COLO829 (cell line): ENCODE data around the gene GABBR2.

Experiments
- DNase-seq: peaks from one replicate; pipeline ENCODE4 v3.0.0; 2012; ENCODE audit warnings: low spot score

The GABBR2 gene

DNA sequence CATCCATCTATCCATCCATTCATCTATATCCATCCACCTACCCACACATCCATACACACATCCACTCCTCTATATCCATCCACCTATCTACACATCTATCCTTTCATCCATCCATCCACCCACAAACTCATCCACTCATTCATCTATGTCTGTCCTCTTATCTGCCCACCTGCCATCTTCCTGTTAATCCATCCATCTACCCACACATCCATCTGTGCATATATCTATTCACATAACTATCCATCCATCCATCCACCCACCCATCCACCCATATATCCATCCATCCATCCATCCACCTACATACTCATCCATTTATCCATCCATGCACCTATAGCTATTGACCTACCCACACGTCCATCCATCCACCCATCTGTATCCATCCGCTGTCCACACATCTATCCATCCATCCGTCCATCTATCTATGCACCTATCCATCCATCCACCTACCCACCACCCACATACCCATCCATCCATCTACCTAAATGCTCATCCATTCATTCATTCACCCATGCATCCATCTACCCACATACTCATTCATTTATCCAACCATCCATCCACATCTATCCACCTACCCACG is 271.2 kb downstream of the GABBR2 start:
- no peak for DNase-seq

DNA sequence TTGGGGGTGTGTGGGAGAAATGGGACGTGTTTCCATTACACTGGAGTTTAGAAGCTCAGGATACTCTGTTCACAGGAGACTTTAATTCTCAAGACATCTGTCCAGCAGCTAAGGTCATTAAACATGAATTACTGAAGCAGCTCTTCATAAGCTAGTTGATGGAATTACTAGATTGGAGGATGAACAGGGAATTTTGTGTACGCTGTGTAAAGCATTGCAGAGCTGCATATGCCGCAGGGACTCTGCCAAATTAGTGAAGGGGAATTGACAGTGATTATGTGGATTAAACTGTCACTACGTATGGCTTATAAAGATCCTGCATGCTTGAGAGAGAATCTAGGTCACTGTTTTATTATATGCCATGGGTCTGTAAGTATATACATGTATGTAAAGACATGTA is 275.8 kb downstream of the GABBR2 start:
- DNase-seq, result no peak

DNA sequence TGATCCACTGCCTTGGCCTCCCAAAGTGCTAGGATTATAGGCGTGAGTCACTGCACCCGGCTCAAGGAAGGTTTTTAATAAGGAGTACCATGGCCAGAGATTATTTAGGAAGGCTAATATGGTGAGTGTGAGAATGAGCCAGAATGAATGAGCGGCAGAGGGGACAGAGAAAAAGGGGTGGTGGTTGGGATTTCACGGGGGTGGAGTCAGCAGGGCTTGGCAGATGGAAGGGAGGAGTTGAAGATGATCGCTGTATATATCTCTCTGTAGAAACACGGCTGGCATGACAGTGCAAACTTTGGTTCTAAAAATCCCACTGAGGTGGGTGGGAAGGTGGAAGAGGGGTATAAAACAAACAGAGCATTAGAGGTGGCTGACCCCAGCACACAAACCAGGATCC is 276.6 kb downstream of the GABBR2 start:
- DNase-seq, result no peak

GRCh38 chr9:98430535-98431292 is 278.0 kb downstream of the GABBR2 start:
- no peak for DNase-seq

- DNase-seq, result peak; percentile 20
These were observed 279.1 kb downstream of the GABBR2 start for GRCh38 chr9:98429613-98430012.

DNA sequence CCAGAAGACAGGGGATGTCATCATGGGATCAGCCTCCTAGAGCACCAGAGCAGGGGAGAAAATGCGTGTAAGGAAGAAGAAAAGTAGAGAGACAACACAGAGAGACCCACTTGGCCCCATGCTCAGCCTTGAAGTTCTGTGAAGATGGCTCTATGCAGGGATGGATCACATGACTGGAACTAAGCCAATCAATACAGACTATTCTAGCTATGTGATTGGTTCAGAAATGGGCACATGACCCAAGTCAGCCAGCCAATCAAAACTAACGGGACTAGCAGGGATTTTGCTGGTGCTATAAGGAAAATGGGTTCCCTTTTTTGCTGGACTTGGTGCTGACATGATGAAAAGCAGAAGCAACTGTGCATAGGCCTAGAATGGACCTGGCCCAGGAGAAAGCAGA is 280.3 kb downstream of the GABBR2 start:
- no peak for DNase-seq

DNA sequence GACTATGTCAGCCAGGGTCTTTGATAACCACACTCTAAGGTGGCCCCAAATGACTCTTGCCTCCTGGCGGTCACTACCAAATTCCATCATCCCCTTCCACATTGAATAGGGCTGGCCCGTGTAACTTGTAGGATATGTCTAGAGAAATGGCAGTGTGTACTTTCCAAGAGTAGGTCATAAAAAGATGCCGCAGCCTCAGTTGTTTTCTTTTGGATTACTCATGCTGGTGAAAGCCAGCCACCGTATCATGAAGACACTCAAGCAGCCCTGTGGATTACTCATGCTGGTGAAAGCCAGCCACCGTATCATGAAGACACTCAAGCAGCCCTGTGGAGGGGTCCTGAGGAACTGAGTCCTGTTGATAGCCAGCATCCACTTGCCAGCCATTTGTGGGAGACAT is 281.2 kb downstream of the GABBR2 start:
- no peak for DNase-seq

DNA sequence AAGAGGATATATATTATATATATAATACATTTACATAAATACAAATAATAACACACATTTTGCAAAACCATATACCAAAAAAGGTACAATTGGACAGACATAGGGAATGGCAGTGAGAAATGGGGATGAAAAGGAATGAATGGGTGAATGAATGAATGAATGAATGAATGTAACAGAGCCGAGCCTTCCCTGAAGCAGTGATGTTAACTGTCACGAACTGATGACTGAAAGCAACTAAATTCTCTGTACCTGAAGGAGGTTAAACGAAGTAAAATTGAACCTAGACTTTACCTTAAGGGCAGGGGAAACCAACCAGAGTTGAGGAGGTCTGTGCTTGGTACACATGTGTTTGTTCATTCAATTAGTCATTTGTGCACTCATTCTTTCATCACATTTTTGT is 283.7 kb downstream of the GABBR2 start:
- no peak for DNase-seq

DNA sequence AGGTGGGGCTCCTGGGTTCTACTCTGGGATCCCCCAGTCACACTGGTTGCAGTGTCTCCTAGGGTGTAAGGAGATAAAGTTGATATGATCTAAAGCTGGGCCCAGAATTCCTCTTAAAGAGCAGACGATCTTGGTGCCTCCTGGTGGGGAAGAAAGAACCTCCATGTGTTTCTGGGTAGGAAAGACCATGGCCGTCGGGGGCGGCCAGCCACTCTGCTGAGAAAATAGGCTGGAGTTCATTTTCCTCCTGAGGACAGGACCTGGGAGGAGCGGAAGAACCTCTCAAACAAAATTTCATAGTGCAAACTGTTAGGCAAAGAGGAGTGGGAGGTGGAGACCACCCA is 289.5 kb downstream of the GABBR2 start:
- DNase-seq, result no peak

- DNase-seq, result no peak
These were observed 290.0 kb downstream of the GABBR2 start for GRCh38 chr9:98418578-98419259.

DNA sequence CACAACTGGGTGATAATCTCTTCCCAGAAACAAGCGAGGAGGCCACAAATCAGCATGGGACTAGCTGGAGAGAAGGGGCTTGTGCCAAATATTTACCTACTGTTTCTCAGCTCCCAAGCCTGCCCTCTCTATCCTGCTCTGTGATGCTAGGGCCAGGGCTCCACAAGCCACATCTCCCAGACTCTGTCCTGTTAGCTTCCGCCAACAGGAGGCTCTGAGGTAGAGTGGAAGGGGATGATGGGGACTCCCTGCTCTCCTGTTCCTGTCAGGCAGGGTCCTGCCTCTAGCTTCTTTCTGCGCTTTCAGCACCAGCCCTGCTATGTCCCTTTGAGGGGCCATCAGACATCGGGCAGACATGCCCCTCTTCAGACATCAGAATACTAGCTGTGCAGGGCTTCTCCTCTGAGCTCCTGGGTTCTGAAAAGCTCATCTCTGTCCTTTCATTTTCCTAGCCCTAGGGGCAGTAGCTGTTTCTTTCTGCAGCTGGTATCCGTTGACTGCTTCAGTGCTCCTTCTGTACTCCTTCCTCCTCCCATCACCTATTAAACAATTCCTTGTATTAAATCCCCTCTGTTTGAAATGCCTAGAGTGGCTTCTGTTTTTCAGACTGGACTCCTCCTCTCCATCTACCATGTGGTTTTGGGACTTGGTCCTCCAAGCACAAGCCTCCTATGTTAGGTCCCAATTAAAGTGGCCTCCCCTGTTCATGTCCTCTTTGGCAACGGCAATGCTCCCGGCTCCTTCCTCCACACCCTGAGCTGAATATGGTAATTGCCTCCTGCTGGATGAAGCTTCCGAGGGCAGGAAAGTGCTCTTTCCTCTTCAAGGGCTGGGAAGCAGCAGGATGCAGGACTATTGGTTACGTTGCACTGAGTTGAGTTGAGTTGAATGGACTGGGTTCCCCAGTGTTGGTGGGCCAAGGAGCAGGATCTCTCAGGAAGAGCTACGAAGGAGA is 292.2 kb downstream of the GABBR2 start:
- DNase-seq, result no peak

GRCh38 chr9:98415782-98416181 is 293.0 kb downstream of the GABBR2 start:
- no peak for DNase-seq

- no peak for DNase-seq
These were observed 295.7 kb downstream of the GABBR2 start for GRCh38 chr9:98413084-98413483.

DNA sequence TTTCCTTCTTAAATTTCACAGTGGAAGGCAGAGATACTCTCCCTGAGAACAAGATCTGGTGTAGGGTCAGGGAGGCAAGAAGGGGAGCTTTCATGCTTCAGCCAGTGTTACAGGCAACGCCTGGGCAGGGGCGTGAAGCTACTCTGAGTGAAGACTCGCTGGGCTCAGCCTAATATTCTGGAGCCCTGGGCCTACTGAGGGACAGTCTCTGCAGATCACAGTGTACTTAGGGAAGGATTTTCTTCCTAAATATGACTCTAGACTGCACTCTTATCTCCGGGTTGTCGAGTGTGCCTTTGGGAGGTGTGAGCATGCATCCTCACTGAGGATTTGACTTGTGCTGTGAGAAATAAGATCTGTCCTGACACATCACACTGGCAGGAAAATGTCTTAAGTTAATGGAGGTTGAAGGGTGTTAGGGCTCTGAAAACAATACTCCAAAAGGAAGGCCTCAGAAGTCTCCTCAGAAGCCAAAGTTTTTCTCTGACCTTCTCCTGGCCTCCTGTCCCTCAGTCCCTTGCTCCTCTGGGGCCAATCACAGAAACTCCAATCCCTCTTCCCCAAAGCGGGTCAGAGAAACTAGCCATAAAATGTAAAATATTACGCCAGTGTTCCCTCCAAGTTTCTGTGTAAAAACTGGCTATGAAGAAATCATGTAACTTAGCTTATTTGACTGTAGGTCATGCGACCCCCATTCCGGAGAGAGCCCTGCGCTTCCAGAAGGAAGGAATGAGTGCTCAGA is 296.5 kb downstream of the GABBR2 start:
- no peak for DNase-seq

DNA sequence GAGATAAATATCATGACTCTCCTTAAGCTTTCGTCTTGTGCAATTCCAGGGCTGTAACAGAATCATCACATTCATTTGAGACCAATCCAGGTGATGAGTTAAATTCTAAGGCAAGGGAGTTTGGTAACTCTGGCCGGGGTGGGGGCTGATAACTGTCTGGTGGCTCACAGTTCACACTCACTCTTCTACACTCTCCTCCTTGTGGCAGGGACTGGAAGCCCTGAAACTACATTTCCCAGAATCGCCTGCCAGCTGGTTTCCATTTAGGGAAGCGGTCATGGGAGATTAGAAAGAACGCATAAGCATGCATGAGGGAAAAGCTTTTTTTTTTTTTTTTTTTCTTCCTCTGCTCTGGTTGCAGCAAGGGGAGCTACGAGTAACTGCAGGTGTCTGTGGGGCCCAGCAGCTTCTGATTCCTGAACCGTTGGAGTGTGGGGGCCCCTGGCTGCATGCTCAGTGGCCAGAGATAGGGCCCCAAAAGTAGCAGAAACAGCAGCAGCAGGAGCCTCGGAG is 298.5 kb downstream of the GABBR2 start:
- DNase-seq, result peak; percentile 25

GRCh38 chr9:98409719-98410118 is 299.0 kb downstream of the GABBR2 start:
- DNase-seq, result no peak

DNA sequence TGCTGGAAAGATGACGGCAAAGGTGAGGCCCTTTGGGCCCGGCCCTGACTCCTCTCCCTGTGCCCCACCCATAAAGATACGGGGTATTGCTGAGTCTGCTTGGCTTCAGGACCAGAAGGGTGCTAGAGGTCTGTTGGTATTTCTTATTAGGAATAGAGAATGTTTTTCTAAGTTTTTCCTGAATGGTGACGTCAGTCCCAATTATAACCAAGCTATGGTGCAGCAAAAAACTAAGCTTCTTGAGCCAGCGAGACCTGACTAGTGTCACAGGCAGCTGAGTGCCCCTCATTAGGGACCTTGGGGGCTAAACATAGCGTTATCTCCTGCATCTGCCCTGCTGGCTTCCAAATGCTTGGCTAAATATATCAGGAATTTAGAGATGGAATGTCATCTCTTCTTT is 302.3 kb downstream of the GABBR2 start:
- DNase-seq, result no peak

DNA sequence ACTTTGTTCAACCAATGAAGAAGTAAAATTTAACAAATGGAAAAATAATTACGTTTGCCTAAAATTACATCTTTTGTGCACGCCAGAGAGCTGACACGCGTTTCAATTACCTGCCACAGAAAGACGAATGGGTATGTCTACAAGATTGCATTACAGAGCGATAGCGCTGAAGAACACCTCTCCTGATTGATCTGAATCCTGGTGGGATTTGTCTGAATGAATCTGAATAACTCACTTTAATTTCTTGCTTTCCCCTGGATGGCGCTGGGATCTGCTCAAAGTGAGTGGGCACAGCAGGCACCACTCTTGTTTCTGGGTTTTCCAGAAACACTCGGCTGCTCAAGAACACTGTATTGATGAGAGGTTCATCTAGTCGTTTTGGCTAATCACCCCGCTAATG is 304.5 kb downstream of the GABBR2 start:
- DNase-seq, result no peak

GRCh38 chr9:98403715-98404114 is 305.0 kb downstream of the GABBR2 start:
- no peak for DNase-seq

GRCh38 chr9:98402019-98402840 is 306.5 kb downstream of the GABBR2 start:
- no peak for DNase-seq
